ENCODE results near the gene FXYD1. TPM values are rescaled to one million over a fixed set of nuclear protein-coding genes. Genes with fewer than 3 reads are reported as not detected.

Gene FXYD1
- total RNA-seq, 1 donor: 0.42 TPM

Other genes with a start within 250 kb of the FXYD1 start
- 2.3 TPM for gene ZNF30, start 211.9 kb upstream of the FXYD1 start, total RNA-seq
- gene ZNF792, start 174.6 kb upstream of the FXYD1 start, total RNA-seq: 10.2 TPM
- gene GRAMD1A, start 138.5 kb upstream of the FXYD1 start, total RNA-seq: 61.5 TPM
- gene SCN1B, start 108.4 kb upstream of the FXYD1 start, total RNA-seq: 0.73 TPM
- gene HPN, start 97.1 kb upstream of the FXYD1 start, total RNA-seq: 0.10 TPM
- gene FXYD3, start 23.0 kb upstream of the FXYD1 start, total RNA-seq: not detected
- 0.31 TPM for gene LGI4, start 3.8 kb upstream of the FXYD1 start, total RNA-seq
- 1.4 TPM for gene FXYD7, start 4.4 kb downstream of the FXYD1 start, total RNA-seq
- 179 TPM for gene FXYD5, start 15.9 kb downstream of the FXYD1 start, total RNA-seq
- 0.21 TPM for gene FAM187B, start 89.9 kb downstream of the FXYD1 start, total RNA-seq
- gene LSR, start 110.2 kb downstream of the FXYD1 start, total RNA-seq: 13.1 TPM
- gene USF2, start 130.1 kb downstream of the FXYD1 start, total RNA-seq: 117 TPM
- gene HAMP, start 143.7 kb downstream of the FXYD1 start, total RNA-seq: 0.31 TPM
- not detected for gene MAG, start 153.3 kb downstream of the FXYD1 start, total RNA-seq
- gene CD22, start 190.4 kb downstream of the FXYD1 start, total RNA-seq: 50.4 TPM
- 1.9 TPM for gene FFAR1, start 209.1 kb downstream of the FXYD1 start, total RNA-seq
- gene FFAR3, start 219.6 kb downstream of the FXYD1 start, total RNA-seq: 0.73 TPM
- gene GPR42, start 232.2 kb downstream of the FXYD1 start, total RNA-seq: 0.21 TPM

Measured in mononuclear cell (primary cell).